Stimulated activated CD8-positive, alpha-beta memory T cell treated with anti-CD3 and anti-CD28 coated beads, Interleukin-12 subunit alpha, Interleukin-12 subunit beta, amount 100 ng/mL, for 24 hours (primary cell): ENCODE results near the gene ARL9.
A peak's percentile ranks its signal among the peaks of the same experiment; 100 is the strongest.

Experiments used
- DNase-seq: peaks from one replicate; pipeline ENCODE4 v3.0.0-alpha.2; 2020; ENCODE audit errors: extremely low read depth

ARL9 gene

GRCh38 chr4:56531149-56531770 is 25.7 kb downstream of the ARL9 start:
- DNase-seq = no peak

GRCh38 chr4:56531823-56532222 is 26.2 kb downstream of the ARL9 start:
- DNase-seq = no peak

- DNase-seq = no peak
Measured at GRCh38 chr4:56532239-56532638, 26.6 kb downstream of the ARL9 start.

GRCh38 chr4:56535915-56536314 is 30.3 kb downstream of the ARL9 start:
- DNase-seq = no peak

- no peak for DNase-seq
Measured at GRCh38 chr4:56537147-56537546, 31.6 kb downstream of the ARL9 start.

DNA sequence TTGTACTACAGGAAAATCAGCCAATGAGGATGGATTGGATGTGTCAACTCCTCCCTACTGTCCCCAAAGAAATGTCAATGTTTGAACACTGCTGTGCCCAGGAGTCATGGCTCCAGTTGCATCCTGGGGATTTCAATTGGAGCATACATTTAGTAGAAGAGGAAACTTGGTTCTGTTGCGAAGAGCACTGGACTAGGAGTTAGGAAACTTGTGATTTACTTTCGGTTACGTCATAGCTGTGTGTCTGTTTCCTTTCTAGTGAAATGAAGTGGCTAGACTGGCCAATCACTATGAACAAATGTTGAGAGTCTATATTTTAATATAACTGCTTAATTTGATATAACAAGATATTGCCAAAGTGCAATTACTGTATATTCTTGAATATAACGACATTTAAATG is 35.2 kb downstream of the ARL9 start:
- DNase-seq = no peak

DNA sequence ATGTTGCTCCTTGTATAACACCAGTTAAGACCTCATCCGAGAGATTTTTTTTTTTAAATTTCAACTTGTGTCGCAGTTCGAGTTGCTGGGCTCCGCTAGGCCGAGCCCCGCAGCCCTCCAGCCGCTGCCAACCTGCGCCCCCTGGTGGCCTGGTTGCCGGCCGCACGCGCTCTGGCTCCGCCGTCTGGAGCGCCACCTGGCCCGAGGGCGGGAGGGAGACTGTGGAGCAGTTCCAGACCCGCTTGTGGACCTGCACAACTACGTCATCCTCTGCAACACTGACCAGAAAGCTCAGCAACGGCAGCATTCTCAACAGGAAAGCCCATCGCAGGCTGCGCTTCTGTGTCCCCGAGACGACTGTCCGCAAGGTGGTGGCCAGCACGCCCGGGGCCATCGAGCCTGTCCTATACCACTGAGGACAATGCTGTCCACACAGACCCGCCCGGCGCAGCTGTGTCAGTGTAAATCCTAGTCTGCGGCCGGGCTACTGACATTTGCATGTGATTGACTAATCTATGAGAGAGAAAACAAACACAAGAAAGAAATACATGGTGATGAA is 39.1 kb downstream of the ARL9 start:
- DNase-seq = peak; percentile 66

GRCh38 chr4:56550642-56551041 is 45.1 kb downstream of the ARL9 start:
- no peak for DNase-seq

- no peak for DNase-seq
Measured at GRCh38 chr4:56551516-56551915, 45.9 kb downstream of the ARL9 start.

DNA sequence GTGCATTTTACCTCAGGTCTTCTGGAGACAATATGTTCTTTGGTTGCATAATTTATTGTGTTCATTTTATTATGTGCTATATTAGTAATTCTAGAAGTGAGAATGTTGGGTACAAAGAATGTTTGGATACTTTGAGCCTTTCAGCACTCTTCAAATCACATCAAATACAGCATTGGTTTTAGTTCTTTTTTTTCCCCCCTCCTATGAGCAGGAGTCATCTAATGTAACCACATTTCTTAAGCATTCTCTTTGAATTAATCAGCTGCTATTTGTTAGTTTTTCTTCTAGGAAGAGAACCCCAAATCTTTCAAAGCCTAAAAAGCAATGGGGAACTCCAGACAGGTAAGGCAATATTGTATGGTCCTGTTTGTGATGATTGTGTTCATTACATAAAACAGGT is 46.7 kb downstream of the ARL9 start:
- DNase-seq = no peak

DNA sequence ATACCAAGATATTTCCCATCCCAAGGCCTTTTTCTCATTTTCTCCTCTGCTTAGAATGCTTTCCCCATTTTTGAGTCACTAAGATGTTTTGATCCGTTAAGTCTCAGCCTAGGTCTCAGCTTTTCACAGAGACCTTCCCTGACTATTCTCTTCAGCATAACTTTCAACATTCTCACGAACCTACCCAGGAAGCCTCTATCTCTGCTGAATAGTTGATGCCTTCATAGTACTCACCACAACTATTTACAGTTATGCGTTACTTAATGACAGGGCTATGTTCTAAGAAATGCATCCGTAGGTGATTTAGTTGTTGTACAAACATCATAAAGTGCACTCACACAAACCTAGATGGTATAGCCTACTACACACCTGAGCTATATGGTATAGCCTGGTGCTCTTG is 64.5 kb downstream of the ARL9 start:
- no peak for DNase-seq
